ENCODE data around the gene NECTIN1.

Gene NECTIN1

GRCh38 chr11:119638851-119639250 lies 90.1 kb downstream of the NECTIN1 start:
- DNase-seq: no peak

DNA sequence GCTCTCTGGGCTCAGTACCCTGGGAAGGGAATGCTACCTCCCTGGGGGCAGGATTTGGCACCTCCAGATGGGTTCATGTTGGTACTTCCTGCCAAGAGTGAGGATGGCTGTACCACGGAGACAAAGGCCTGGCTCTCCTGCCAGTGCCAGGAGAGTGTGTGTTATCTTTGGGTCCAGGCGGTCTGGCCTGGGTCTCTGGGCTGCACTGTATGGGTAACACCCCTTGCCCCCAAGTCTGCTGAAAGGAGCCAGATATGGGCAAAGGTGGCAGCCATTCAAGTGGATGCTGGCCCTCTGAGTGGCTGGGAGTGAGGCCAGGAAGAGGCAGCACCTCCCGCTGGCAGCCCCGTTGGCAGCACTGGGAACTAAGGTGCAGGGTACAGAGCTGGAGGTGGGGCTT lies 91.5 kb downstream of the NECTIN1 start:
- no peak for DNase-seq

DNA sequence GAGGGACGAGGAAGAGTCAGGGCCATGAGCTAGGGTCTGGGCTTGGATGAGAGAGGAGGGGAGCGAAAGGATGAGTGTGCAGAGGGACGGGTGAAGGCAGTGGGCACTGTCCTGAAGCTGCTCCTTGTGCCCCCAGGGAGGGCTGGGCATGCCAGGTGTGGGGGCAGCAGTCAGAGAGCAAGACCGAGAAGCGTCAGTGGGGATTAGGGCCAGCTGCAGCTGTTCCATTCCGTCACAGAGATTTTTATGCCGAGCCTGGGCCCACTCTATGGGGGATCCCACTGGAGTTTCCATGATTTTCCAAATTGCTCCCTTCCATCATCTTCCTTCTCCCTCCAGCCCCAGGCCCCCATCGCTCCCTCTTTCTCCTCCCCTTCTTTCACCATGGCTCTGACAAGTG lies 93.2 kb downstream of the NECTIN1 start:
- DNase-seq: no peak

- DNase-seq: no peak
Observed at GRCh38 chr11:119635041-119635740, 93.8 kb downstream of the NECTIN1 start.

- no peak for DNase-seq
Observed at GRCh38 chr11:119634301-119634700, 94.7 kb downstream of the NECTIN1 start.

DNA sequence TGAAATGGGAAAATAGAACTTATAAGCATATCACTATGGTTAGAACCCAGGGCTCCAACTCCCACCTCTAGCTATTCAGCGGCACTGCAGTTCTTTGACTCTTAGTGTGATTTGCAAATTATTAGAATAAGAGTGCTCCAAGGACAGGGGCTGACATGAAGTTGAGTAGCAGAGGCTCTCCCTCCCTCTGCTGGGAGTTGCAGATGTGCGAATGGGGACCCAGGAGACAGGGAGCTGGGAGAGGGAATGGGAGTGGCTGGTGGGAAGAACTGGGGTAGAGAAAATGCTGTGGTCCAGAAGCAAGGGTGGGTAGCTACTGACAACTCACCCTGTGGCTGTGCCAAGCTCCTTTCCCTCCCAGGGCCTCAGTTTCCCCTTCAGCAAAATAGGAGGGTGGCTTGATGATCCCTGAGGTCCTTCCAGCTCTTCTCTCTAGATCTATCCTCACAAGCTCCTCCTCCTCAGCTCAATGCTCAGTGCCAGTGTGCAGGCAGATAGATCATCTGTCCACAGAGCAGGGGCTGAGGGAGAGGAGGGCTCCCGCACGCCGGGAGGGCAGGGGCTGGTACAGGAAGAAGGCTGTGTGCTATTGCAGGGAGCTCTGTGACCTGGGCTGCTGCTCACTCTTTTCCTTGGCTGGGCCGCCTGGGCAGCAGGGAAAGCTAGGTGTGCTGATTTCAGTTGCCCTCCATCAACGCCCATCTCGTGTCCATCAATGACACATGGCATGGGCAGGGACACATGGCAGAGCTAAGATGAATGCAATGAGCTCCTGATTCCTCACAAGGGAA lies 99.0 kb downstream of the NECTIN1 start:
- no peak for DNase-seq

DNA sequence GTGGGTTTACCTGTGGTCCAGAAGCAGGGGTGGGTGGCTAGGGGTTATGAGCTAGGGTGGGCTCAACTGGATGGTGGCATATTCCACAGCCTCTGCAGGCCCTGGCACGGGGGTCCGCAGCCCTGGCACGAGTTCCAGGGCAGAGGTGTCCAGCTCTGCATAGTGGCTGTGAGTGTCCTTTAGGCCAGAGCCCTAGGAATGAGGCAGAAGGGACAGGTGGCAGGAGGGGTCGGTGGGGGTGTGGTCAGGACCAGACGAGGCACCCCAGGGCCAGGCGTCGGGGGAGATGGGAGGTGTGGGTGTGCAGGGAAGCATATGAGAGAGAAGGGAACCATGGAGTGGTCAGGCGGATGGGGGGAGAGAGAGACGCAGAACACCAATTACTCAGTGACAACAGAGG lies 99.9 kb downstream of the NECTIN1 start:
- DNase-seq: no peak

DNA sequence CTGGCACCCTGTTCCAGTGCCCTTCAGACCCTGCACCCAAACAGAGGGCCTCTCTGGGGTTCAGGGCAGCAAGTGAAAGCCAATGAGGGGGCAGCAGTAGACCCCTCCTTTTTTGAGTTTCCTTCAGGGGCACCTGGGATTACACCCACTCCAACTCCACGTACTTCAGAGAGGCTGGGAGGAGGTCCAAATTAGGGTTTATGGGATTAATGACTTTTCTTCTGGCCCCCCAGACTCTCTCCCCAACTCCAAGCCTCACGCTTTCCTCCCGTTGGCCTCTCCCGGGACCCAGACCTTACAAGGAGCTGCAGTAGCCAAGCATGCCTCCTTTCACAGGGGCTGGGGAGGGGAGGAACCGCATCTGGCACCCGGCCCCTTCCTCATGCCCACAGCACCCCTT lies 101.7 kb downstream of the NECTIN1 start:
- no peak for DNase-seq

DNA sequence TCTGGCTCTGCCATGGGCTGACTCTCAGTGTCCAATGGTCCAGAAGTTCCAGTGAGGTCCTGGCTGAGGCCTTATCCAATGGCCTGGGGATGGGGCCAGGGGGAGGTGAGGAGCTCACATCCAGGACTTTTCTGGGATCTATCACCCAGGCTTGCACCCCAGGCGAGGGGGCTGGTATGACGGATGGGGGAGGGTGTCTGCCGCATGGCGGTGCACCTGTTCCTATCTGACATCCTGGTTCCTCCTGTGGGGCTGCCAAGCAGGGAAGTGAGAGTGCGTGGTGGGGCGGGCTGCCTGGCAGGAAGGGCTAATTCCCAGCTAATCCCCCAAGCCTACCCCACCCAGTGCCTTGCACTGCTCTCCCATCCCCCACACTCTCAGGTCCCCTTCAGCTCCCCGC lies 102.1 kb downstream of the NECTIN1 start:
- DNase-seq: no peak

GRCh38 chr11:119626197-119626841 lies 102.7 kb downstream of the NECTIN1 start:
- DNase-seq: no peak

DNA sequence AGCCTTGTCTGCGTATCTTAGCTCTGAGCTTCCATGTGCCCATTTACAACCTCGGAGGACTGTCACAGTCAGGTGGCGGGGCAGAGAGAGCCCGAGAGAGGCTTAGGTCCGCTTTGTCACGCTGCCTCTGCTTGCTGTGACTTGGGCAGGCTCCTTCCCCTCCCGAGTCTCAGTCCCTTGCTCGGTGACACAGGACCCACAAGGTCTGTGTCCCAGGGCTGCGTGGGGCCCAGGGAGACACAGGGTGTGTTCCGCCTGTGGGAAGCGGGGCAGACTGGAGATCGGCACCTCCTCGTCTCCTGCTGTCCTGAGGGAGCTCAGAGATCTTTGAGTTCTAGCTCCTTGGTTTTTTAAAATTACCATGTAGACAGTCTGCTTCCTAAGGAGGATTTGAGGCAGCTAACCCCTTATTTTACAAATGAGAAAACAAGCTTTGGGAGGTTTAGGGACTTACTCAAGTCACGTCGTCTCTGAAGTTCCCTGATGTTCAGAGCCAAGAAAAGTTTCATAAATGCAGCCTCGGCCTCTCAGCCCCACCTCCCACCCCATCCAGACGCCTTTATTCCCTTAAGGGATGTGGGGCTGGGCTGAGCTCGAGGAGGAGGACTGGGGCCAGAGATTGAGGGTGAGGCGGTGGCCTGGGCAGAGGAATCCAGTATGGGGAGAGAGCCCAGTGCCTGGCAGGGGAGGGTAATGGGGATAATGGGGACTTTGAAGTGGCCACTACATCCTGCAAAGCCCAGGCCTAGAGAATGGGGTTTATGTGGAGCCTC lies 103.6 kb downstream of the NECTIN1 start:
- DNase-seq: no peak

DNA sequence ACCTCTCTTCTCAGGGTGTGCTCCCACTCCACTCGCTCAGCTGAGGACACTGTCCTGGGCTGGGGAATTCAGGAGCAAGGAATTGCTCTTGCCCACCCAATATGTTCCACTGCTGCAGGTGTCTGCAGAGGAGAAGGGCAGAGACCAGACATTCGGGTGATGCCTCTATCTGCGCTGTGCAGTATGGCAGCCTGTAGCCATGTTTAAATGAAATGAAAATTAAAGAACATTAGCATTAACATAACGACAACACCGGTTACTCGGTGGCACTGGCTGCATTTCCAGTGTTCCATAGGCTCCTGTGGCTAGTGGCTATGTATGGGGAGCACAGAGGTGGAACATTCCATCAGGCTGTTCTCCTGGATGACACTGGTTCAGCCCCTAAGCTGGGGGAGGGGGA lies 104.4 kb downstream of the NECTIN1 start:
- DNase-seq: no peak

DNA sequence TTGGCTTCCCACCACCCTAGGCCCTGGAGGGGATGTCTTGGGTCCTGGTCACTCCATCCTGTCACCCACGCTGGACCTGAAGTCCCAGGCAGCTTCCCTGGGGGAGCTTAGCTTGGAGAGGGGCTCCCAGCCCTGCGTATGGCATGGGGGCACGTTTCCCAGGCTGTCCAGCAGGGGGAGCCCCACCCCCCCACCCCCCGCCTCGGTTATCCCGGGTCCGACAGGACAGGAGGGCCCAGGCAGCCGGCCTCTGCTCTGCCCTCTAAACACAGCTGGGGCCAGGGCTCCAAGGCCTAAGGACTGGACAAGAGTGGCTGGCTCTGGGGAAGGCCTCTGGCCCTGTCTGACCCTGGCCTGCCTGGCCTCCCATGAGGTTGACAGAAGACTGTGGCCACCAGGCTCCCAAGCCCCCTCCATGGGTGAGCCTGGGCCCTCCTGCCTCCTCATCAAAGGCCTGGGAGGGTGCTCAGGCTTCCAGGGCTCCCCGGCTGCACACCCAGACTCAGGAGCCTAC lies 104.8 kb downstream of the NECTIN1 start:
- no peak for DNase-seq

GRCh38 chr11:119623682-119624081 lies 105.3 kb downstream of the NECTIN1 start:
- DNase-seq: no peak

DNA sequence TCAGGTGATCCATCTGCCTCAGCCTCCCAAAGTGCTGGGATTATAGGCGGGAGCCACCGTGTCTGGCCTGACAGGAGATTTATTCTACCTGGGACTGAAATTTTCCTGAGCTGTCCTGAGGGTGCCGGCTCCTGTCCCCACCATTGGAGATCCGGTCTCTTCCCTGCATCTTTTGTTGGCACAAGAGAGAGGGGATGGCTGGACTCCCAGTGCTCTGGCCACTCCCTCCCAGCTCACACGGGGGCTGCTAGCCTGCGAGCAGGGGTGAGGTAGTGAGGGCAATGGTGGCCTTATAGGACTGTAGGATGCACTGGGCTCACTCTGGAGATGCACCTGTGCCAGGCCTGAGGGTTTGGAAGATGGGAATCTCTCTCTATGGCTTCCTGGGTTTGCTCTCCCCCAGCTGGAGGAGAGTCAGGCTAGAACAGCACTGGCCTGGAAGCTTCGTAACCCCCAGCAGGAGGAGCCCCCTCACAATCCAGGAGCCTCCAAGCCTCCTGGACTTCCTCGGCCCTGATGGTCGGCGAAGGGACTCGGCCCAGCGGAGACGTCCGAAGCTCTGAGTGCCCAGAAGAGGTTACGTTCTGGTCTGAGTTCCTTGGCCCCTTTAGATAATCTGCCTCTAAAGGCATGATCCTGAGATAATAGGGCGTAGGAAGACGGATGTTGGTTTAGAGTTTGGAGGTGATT lies 106.4 kb downstream of the NECTIN1 start:
- no peak for DNase-seq

DNA sequence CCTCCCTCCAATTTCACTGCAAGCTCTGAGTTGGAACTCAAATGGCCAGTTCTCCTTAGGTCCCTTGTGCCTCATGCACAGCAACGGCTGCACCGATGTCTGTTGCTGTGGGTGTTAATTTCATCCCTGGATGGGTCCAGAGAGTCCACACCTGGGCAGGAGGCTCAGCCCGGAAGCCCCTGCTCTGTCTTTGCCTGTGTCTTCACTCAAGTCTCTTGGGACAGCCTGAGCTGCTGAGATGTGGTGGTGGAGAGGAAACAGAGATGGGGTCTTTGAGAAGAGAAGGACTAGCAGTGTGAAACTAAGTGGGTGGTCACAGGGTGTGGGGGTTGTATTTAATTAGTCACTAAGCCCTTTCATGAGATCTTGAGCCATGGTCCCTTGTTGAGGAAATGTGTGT lies 109.3 kb downstream of the NECTIN1 start:
- no peak for DNase-seq

DNA sequence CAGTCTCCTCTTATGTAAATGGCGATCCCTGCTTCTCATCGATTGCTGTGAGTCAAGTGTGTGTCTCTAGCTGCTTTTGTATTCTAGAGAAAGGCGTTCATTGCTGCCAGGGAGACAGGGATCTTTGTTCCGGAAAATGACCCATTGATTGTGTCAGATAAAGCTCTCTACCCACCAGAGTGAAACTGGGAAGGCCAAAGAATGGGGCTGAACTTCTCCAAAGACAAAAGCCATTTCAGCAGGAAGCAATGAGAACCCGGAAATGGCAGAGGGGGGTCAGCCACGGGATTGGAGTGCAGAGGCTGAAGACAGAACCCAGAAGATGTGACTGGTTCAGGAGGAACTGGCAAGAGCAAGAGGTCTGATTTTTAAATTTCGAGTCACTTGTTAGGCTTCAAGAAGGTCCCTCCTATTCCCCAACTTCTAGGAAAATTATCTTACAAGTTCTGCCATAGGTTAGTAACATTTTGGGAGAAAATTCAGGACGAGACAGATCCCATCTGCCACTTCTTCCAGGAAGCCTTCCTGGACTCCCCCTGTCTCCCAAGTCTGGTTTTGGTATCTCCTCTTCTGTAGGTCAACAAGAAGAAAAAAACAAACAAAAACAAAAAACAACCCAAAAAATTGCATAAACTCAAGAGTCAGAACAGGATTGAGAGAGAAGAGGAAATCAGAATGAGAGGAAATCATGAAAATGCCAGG lies 110.6 kb downstream of the NECTIN1 start:
- DNase-seq: no peak

DNA sequence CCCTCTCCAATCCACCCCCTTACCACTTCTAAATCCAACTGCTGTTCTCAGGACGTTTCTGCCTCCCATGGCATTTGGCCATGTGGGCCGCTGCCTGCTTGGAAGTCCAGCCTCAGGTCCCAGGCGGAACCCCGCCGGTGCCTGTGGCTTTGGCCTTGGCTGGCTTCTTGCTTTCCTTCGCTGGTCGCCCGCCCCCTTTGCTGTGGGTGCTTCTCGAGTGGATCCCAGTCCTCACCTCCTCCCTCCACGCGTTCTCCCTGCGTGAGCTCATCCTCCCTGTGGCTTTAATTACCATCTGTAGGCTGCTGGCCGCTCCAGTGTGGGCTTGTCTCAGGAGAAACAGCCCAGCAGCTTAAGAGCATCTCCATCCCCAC lies 111.7 kb downstream of the NECTIN1 start:
- DNase-seq: no peak

DNA sequence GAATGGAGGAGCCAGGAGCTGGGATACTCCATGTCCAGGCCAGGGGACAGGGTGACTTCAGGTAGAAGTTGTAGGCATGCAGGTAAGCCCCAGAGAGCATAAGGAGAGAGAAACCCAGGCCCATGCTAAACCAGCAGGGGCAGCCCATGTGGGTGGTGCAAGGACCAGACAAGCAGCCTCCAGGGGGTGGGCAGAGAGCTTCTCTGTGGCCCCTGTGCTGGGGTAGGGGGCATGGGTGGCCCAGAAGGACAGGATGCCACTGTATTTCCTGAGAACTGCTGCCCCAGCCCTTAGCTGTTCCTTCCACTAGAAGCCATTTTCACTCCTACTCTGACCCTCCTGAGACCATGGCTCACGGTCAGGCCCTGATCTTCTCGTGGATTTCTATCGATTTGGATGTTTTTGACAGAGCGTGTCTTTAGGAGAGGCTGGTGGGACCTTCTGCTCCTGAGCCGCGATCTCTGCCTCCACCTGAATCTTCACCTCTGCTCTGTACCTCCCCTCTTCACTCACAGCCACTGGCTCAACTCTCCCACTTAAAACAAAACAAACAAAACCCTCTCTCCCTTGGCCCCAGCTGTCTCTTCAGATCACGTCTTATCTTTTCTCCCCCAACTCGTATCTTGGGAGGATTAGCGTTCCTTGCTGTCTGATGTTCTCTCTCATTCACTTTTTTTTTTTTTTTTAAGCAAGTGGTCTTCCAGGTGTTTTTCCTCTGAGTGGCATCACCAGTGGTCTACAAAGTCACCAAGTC lies 112.2 kb downstream of the NECTIN1 start:
- DNase-seq: no peak

- DNase-seq: no peak
Observed at GRCh38 chr11:119615882-119616196, 113.2 kb downstream of the NECTIN1 start.
